Neural cell (in vitro differentiated cells): ENCODE measurements around the gene S100A1. TPM values are rescaled to one million over a fixed set of nuclear protein-coding genes. Genes with fewer than 3 reads are reported as not detected.

ENCODE experiments used
- H2AFZ ChIP-seq: fragments of 200-600, 300-800 bp; sonication (generic), shearing (Covaris generic); 2 replicates; pipeline ENCODE4 v1.6.0; 2014; ENCODE audit warnings: low read depth, mild to moderate bottlenecking, antibody characterized with exemption, low read length, moderate library complexity
- H3F3A ChIP-seq: fragments of 200-600 bp; shearing (Covaris generic); 2 replicates; pipeline ENCODE4 v1.6.1; 2016; ENCODE audit warnings: mild to moderate bottlenecking, moderate library complexity, mixed read lengths, antibody characterized with exemption, low read length; ENCODE audit not compliant: insufficient read depth, poor library complexity, severe bottlenecking
- H3K27ac ChIP-seq: fragments of 200-600, 300-800 bp; sonication (generic), shearing (Covaris generic); 2 replicates; pipeline ENCODE4 v1.5.1; 2014; ENCODE audit warnings: mild to moderate bottlenecking, low read length, moderate library complexity
- H3K27me3 ChIP-seq: fragments of 300-800, 200-600 bp; sonication (generic), shearing (Covaris generic); 2 replicates; pipeline ENCODE4 v1.6.0; 2014; ENCODE audit warnings: mild to moderate bottlenecking, low read depth, low read length, moderate library complexity; ENCODE audit not compliant: insufficient read depth
- H3K36me3 ChIP-seq: fragments of 300-800, 200-600 bp; sonication (generic), shearing (Covaris generic); 2 replicates; pipeline ENCODE4 v1.5.1; 2014; ENCODE audit warnings: mild to moderate bottlenecking, antibody characterized with exemption, low read length, moderate library complexity; ENCODE audit not compliant: insufficient read depth
- H3K4me2 ChIP-seq: fragments of 300-800, 200-600 bp; sonication (generic), shearing (Covaris generic); 2 replicates; pipeline ENCODE4 v1.6.0; 2014; ENCODE audit warnings: mild to moderate bottlenecking, low read length
- H3K4me3 ChIP-seq: fragments of 300-800, 200-600 bp; sonication (generic), shearing (Covaris generic); 2 replicates; pipeline ENCODE4 v1.5.1; 2014; ENCODE audit warnings: mild to moderate bottlenecking, low read length, moderate library complexity
- H3K79me2 ChIP-seq: fragments of 200-600 bp; shearing (Covaris generic); replicated peaks from 2 replicates; pipeline ENCODE4 v1.6.0; 2014; ENCODE audit warnings: mild to moderate bottlenecking, low read length, moderate library complexity; ENCODE audit not compliant: insufficient read depth
- H3K9ac ChIP-seq: fragments of 300-800, 200-600 bp; sonication (generic), shearing (Covaris generic); 2 replicates; pipeline ENCODE4 v1.6.1; 2016; ENCODE audit warnings: mild to moderate bottlenecking, low read length, mixed read lengths
- H3K9me2 ChIP-seq: fragments of 200-600 bp; shearing (Covaris generic); 2 replicates; pipeline ENCODE4 v1.6.1; 2016; ENCODE audit warnings: mild to moderate bottlenecking, low read length, mixed read lengths; ENCODE audit not compliant: insufficient read depth
- H3K9me3 ChIP-seq: fragments of 200-600, 300-800 bp; sonication (generic), shearing (Covaris generic); 2 replicates; pipeline ENCODE4 v1.6.1; 2016; ENCODE audit warnings: mild to moderate bottlenecking, mixed run types, low read length, moderate library complexity, mixed read lengths
- H4K20me1 ChIP-seq: fragments of 200-600 bp; shearing (Covaris generic); 2 replicates; pipeline ENCODE4 v1.6.1; 2016; ENCODE audit warnings: mild to moderate bottlenecking, mixed run types; ENCODE audit not compliant: insufficient read depth
- EP300 ChIP-seq: fragments of 450-650 bp; conservative IDR thresholded peaks from 2 replicates; pipeline ENCODE4 v1.6.1; 2014; ENCODE audit warnings: antibody characterized with exemption, mild to moderate bottlenecking, moderate library complexity; ENCODE audit not compliant: poor library complexity, severe bottlenecking
- EZH2 ChIP-seq: fragments of 200-600, 300-800 bp; shearing (Covaris generic), sonication (generic); IDR thresholded peaks from 2 replicates; pipeline ENCODE4 v1.6.1; 2014; ENCODE audit warnings: antibody characterized with exemption, low read length, borderline replicate concordance, mild to moderate bottlenecking; ENCODE audit not compliant: insufficient read depth, poor library complexity, severe bottlenecking
- MXI1 ChIP-seq: fragments of 450-650 bp; conservative IDR thresholded peaks from 2 replicates; pipeline ENCODE4 v1.6.1; 2014; ENCODE audit warnings: antibody characterized with exemption, mild to moderate bottlenecking; ENCODE audit not compliant: poor library complexity, severe bottlenecking
- POLR2AphosphoS5 ChIP-seq: IDR thresholded peaks from 2 replicates; pipeline ENCODE4 v1.6.1; 2012
- RAD21 ChIP-seq: fragments of 450-650 bp; conservative IDR thresholded peaks from 2 replicates; pipeline ENCODE4 v1.6.1; 2014; ENCODE audit warnings: antibody characterized with exemption, mild to moderate bottlenecking, moderate library complexity
- SMC3 ChIP-seq: fragments of 450-650 bp; conservative IDR thresholded peaks from 2 replicates; pipeline ENCODE4 v1.6.1; 2014; ENCODE audit warnings: antibody characterized with exemption, mild to moderate bottlenecking, moderate library complexity; ENCODE audit not compliant: poor library complexity
- TAF1 ChIP-seq: IDR thresholded peaks from 2 replicates; pipeline ENCODE4 v1.6.1; 2012; ENCODE audit warnings: low read depth
- polyA plus RNA-seq: library from polyadenylated mRNA; depleted of rRNA; stranded (reverse); fragments of >200 nt; gene quantifications from 2 replicates; pipeline ENCODE4 v1.2.3, GENCODE V29; 2014
- TF ChIP-seq, protein P1 (sequence below): IDR thresholded peaks from 2 replicates; pipeline ENCODE4 v1.6.1; 2012; ENCODE audit warnings: borderline replicate concordance
- TF ChIP-seq, protein P2 (sequence below): fragments of 450-650 bp; IDR thresholded peaks from 2 replicates; pipeline ENCODE4 v1.5.1; 2014; ENCODE audit warnings: antibody characterized with exemption, mild to moderate bottlenecking, moderate library complexity; ENCODE audit not compliant: poor library complexity, severe bottlenecking

The S100A1 gene
- polyA plus RNA-seq, 1 donor from 2014 or later = not detected

DNA sequence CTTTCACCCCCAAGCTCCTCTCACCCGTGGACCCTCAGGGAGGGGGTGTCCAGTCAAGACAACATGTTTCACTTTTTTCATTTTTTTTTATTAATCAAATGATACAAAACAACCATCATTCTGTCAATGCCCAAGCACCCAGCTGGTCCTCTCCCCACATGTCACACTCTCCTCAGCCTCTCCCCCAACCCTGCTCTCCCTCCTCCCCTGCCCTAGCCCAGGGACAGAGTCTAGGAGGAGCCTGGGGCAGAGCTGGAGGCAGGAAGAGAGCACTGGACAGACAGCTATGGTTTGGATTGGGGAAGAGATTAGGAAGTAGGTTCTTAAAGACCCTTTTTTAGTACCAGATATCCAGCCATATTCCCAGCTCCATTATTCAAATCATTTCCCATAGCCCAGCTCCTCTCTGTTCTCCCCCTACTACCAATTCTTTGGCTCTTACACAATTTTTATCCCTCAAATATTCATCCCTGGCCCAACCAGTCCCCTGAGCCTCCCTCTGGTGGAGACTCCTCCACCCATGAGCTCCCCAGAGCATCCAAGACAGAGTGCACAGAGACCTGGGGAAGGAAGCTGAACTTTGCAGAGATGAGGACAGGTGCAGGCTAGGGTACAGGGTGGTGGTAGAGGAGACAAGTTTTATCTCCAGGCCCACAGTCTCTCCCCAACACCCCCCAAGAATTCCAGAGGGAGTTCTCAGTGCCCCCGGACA, 13.9 kb upstream of the S100A1 start:
- no peaks in the 10 kb centered on the region for H3K79me2 ChIP-seq
- H3K9me2 ChIP-seq = no peaks in the 10 kb centered on the region
- H4K20me1 ChIP-seq = no peaks in the 10 kb centered on the region
- no peaks in the 10 kb centered on the region for H3K27me3 ChIP-seq
- no peak overlapping the region for H3K4me2 ChIP-seq
- H3F3A ChIP-seq = no peaks in the 10 kb centered on the region
- H3K27ac ChIP-seq = no peak overlapping the region
- H3K9me3 ChIP-seq = no peaks in the 10 kb centered on the region
- no peak overlapping the region for H3K4me3 ChIP-seq
- H3K36me3 ChIP-seq = no peaks in the 10 kb centered on the region
- no peak overlapping the region for H2AFZ ChIP-seq
- no peak overlapping the region for H3K9ac ChIP-seq
- no peak for TF ChIP-seq EZH2
- TF ChIP-seq, protein P1, sequence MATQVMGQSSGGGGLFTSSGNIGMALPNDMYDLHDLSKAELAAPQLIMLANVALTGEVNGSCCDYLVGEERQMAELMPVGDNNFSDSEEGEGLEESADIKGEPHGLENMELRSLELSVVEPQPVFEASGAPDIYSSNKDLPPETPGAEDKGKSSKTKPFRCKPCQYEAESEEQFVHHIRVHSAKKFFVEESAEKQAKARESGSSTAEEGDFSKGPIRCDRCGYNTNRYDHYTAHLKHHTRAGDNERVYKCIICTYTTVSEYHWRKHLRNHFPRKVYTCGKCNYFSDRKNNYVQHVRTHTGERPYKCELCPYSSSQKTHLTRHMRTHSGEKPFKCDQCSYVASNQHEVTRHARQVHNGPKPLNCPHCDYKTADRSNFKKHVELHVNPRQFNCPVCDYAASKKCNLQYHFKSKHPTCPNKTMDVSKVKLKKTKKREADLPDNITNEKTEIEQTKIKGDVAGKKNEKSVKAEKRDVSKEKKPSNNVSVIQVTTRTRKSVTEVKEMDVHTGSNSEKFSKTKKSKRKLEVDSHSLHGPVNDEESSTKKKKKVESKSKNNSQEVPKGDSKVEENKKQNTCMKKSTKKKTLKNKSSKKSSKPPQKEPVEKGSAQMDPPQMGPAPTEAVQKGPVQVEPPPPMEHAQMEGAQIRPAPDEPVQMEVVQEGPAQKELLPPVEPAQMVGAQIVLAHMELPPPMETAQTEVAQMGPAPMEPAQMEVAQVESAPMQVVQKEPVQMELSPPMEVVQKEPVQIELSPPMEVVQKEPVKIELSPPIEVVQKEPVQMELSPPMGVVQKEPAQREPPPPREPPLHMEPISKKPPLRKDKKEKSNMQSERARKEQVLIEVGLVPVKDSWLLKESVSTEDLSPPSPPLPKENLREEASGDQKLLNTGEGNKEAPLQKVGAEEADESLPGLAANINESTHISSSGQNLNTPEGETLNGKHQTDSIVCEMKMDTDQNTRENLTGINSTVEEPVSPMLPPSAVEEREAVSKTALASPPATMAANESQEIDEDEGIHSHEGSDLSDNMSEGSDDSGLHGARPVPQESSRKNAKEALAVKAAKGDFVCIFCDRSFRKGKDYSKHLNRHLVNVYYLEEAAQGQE = no peak
- TF ChIP-seq POLR2AphosphoS5 = no peak
- no peak for TF ChIP-seq SMC3
- TF ChIP-seq TAF1 = no peak
- no peak for TF ChIP-seq MXI1
- TF ChIP-seq EP300 = no peak
- TF ChIP-seq RAD21 = no peak
- TF ChIP-seq, protein P2, sequence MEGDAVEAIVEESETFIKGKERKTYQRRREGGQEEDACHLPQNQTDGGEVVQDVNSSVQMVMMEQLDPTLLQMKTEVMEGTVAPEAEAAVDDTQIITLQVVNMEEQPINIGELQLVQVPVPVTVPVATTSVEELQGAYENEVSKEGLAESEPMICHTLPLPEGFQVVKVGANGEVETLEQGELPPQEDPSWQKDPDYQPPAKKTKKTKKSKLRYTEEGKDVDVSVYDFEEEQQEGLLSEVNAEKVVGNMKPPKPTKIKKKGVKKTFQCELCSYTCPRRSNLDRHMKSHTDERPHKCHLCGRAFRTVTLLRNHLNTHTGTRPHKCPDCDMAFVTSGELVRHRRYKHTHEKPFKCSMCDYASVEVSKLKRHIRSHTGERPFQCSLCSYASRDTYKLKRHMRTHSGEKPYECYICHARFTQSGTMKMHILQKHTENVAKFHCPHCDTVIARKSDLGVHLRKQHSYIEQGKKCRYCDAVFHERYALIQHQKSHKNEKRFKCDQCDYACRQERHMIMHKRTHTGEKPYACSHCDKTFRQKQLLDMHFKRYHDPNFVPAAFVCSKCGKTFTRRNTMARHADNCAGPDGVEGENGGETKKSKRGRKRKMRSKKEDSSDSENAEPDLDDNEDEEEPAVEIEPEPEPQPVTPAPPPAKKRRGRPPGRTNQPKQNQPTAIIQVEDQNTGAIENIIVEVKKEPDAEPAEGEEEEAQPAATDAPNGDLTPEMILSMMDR = no peak

DNA sequence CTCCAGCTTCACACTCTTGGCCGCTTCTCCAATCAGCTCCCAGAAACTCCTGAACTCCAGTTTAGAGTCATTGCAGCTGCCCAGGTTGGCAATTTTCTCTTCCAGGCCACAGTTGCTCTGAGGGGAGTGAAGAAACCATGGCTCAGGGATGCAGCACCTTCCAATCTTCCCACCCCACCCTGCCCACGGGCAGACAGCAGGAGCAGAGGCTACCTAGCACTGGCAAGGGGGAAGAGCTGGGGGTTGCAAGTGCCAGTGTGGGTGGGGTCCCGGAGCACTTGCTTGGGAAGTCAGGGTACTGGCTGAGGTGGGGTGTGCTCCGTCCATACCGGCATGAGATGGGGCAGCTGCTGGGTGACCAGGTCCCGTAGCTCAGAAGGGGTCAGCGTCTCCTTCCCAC, 13.3 kb upstream of the S100A1 start:
- Histone ChIP-seq H3K79me2 (no peaks in the 10 kb centered on the region), H3K36me3 (no peaks in the 10 kb centered on the region), H3K9me2 (no peaks in the 10 kb centered on the region), H4K20me1 (no peaks in the 10 kb centered on the region), H3K9me3 (no peaks in the 10 kb centered on the region), H3K27me3 (no peaks in the 10 kb centered on the region), H3K27ac (no peak overlapping the region), H3K9ac (no peak overlapping the region), H3K4me2 (no peak overlapping the region), H3F3A (no peaks in the 10 kb centered on the region), H2AFZ (no peak overlapping the region), H3K4me3 (no peak overlapping the region)
- TF ChIP-seq, protein P2 = no peak
- no peak for TF ChIP-seq EZH2
- TF ChIP-seq, protein P1 = no peak
- TF ChIP-seq POLR2AphosphoS5 = no peak
- no peak for TF ChIP-seq EP300
- no peak for TF ChIP-seq RAD21
- TF ChIP-seq SMC3 = no peak
- TF ChIP-seq MXI1 = no peak
- TF ChIP-seq TAF1 = no peak
